ENCODE results near the gene CDC42EP5.

GRCh38 chr19:54454781-54455675 is 18.1 kb downstream of the CDC42EP5 start:
- TF ChIP-seq POLR2A (IDR thresholded peaks at IDR 0.05) (no peak), CTCF (IDR thresholded peaks at IDR 0.05) (no peak), EP300 (IDR thresholded peaks at IDR 0.05) (no peak)
